H9 (cell line): ENCODE results near the gene COA8. TPM values are rescaled to one million over a fixed set of nuclear protein-coding genes. Genes with fewer than 3 reads are reported as not detected.

Experiments used
- DNase-seq: peaks from one replicate; pipeline ENCODE4 v3.0.0-alpha.2; 2017
- H2AFZ ChIP-seq: one replicate; pipeline ENCODE4 v1.6.1; 2013; ENCODE audit warnings: mild to moderate bottlenecking, low read length, control low read depth, moderate library complexity
- H2AK5ac ChIP-seq: 2 replicates; pipeline ENCODE4 v1.6.1; 2013; ENCODE audit warnings: low read length, control low read depth, mixed read lengths; ENCODE audit not compliant: insufficient read length
- H2BK120ac ChIP-seq: one replicate; pipeline ENCODE4 v1.6.1; 2013; ENCODE audit warnings: low read depth, mild to moderate bottlenecking, low read length, control low read depth, inconsistent platforms; ENCODE audit not compliant: poor library complexity, severe bottlenecking
- H2BK12ac ChIP-seq: 2 replicates; pipeline ENCODE4 v1.6.1; 2013; ENCODE audit warnings: low read length, control low read depth, mixed read lengths, low read depth; ENCODE audit not compliant: insufficient read length
- H2BK15ac ChIP-seq: 2 replicates; pipeline ENCODE4 v1.6.1; 2013; ENCODE audit warnings: low read depth, low read length, control low read depth
- H2BK20ac ChIP-seq: one replicate; pipeline ENCODE4 v1.6.1; 2013; ENCODE audit warnings: low read depth, mild to moderate bottlenecking, low read length, control low read depth, inconsistent platforms; ENCODE audit not compliant: poor library complexity, severe bottlenecking
- H2BK5ac ChIP-seq: 2 replicates; pipeline ENCODE4 v1.6.1; 2013; ENCODE audit warnings: low read length, control low read depth, mixed read lengths; ENCODE audit not compliant: insufficient read length
- H3K14ac ChIP-seq: 2 replicates; pipeline ENCODE4 v1.6.1; 2013; ENCODE audit warnings: low read length, control low read depth; ENCODE audit not compliant: insufficient read depth
- H3K18ac ChIP-seq: 2 replicates; pipeline ENCODE4 v1.6.1; 2013; ENCODE audit warnings: low read depth, mild to moderate bottlenecking, mixed read lengths, low read length, control low read depth; ENCODE audit not compliant: insufficient read length
- H3K23ac ChIP-seq: 2 replicates; pipeline ENCODE4 v1.6.1; 2013; ENCODE audit warnings: low read length, control low read depth, mixed read lengths, low read depth; ENCODE audit not compliant: insufficient read length
- H3K23me2 ChIP-seq: 2 replicates; pipeline ENCODE4 v1.6.1; 2013; ENCODE audit warnings: low read depth, mild to moderate bottlenecking, mixed read lengths, low read length, control low read depth; ENCODE audit not compliant: insufficient read length, poor library complexity, severe bottlenecking
- H3K27ac ChIP-seq: 2 replicates; pipeline ENCODE4 v1.5.1; 2013; ENCODE audit warnings: low read length, control low read depth, mixed read lengths, low read depth; ENCODE audit not compliant: insufficient read length
- H3K27me3 ChIP-seq: 2 replicates; pipeline ENCODE4 v1.6.1; 2013; ENCODE audit warnings: low read length, control low read depth, inconsistent platforms; ENCODE audit not compliant: insufficient read depth
- H3K4ac ChIP-seq: 2 replicates; pipeline ENCODE4 v1.6.1; 2013; ENCODE audit warnings: low read depth, mild to moderate bottlenecking, control low read depth, inconsistent platforms, low read length, moderate library complexity
- H3K4me1 ChIP-seq: 2 replicates; pipeline ENCODE4 v1.6.1; 2013; ENCODE audit warnings: low read length, control low read depth, inconsistent platforms; ENCODE audit not compliant: insufficient read depth
- H3K4me2 ChIP-seq: 2 replicates; pipeline ENCODE4 v1.6.1; 2013; ENCODE audit warnings: low read length, control low read depth, mixed read lengths; ENCODE audit not compliant: insufficient read length, insufficient read depth
- H3K56ac ChIP-seq: 2 replicates; pipeline ENCODE4 v1.6.1; 2013; ENCODE audit warnings: low read depth, mild to moderate bottlenecking, mixed read lengths, low read length, control low read depth; ENCODE audit not compliant: insufficient read length
- H3K79me1 ChIP-seq: 2 replicates; pipeline ENCODE4 v1.6.1; 2013; ENCODE audit warnings: low read depth, mild to moderate bottlenecking, moderate library complexity, low read length, control low read depth, inconsistent platforms; ENCODE audit not compliant: insufficient read depth, poor library complexity, severe bottlenecking
- H3K79me2 ChIP-seq: 2 replicates; pipeline ENCODE4 v1.6.1; 2013; ENCODE audit warnings: low read length, control low read depth, inconsistent platforms; ENCODE audit not compliant: insufficient read depth
- H3K9ac ChIP-seq: 2 replicates; pipeline ENCODE4 v1.6.1; 2013; ENCODE audit warnings: low read length, control low read depth, mixed read lengths; ENCODE audit not compliant: insufficient read length; ENCODE audit errors: extremely low read depth
- H3K9me3 ChIP-seq: one replicate; pipeline ENCODE4 v1.6.1; 2013; ENCODE audit warnings: low read depth, low read length, inconsistent platforms; ENCODE audit not compliant: control insufficient read depth
- H3T11ph ChIP-seq: one replicate; pipeline ENCODE4 v1.6.1; 2013; ENCODE audit warnings: mild to moderate bottlenecking, low read length, control low read depth, inconsistent platforms
- H4K20me1 ChIP-seq: one replicate; pipeline ENCODE4 v1.6.1; 2013; ENCODE audit not compliant: control insufficient read depth, insufficient read length, insufficient read depth
- H4K5ac ChIP-seq: 2 replicates; pipeline ENCODE4 v1.6.1; 2013; ENCODE audit warnings: low read depth, mild to moderate bottlenecking, mixed read lengths, low read length, control low read depth; ENCODE audit not compliant: insufficient read length
- H4K8ac ChIP-seq: replicated peaks from 2 replicates; pipeline ENCODE4 v1.6.1; 2013; ENCODE audit warnings: low read length, control low read depth, mixed read lengths, low read depth; ENCODE audit not compliant: insufficient read length
- H4K91ac ChIP-seq: 2 replicates; pipeline ENCODE4 v1.6.1; 2013; ENCODE audit warnings: low read depth, mild to moderate bottlenecking, moderate library complexity, mixed read lengths, low read length, control low read depth; ENCODE audit not compliant: insufficient read length
- H3K27ac Mint-ChIP-seq, 3 experiments: 2 replicates in 2 of 3; 3 replicates in 1 of 3; pipeline ENCODE4 v1.8.0; 2020 to 2021; ENCODE audit warnings: mixed read lengths in 3 of 3, mild to moderate bottlenecking in 1 of 3, moderate library complexity in 1 of 3
- H3K27me3 Mint-ChIP-seq: 2 replicates; pipeline ENCODE4 v1.8.0; 2021; ENCODE audit warnings: low read depth, mild to moderate bottlenecking, moderate library complexity, mixed read lengths
- H3K36me3 Mint-ChIP-seq, 3 experiments: 2 replicates in 2 of 3; 3 replicates in 1 of 3; pipeline ENCODE4 v1.8.0; 2020 to 2021; ENCODE audit warnings: low read depth in 3 of 3, mixed read lengths in 3 of 3; ENCODE audit not compliant: insufficient read depth in 1 of 3
- H3K4me1 Mint-ChIP-seq, 2 experiments: 2 replicates each; pipeline ENCODE4 v1.8.0; 2020; ENCODE audit warnings: mixed read lengths in 2 of 2
- H3K4me3 Mint-ChIP-seq, 2 experiments: 2 replicates in 1 of 2; 3 replicates in 1 of 2; pipeline ENCODE4 v1.8.0; 2020 to 2021; ENCODE audit warnings: mild to moderate bottlenecking in 2 of 2, mixed read lengths in 2 of 2, moderate library complexity in 1 of 2
- H3K9me3 Mint-ChIP-seq, 2 experiments: 2 replicates in 1 of 2; 3 replicates in 1 of 2; pipeline ENCODE4 v1.8.0; 2020; ENCODE audit warnings: mild to moderate bottlenecking in 2 of 2, mixed read lengths in 2 of 2, moderate library complexity in 1 of 2
- CTCF ChIP-seq: fragments of 200-600 bp; sonication (generic); conservative IDR thresholded peaks from 3 replicates; pipeline ENCODE4 v1.8.0; 2021; ENCODE audit warnings: antibody characterized with exemption, mild to moderate bottlenecking
- WGBS: extraction: QIAGEN DNeasy Blood & Tissue Kit; methylation state at CpG from one replicate; pipeline ENCODE4 v1.1.7; 2013; ENCODE audit warnings: missing lambda C conversion rate, low lambda C conversion rate, mixed read lengths; ENCODE audit not compliant: insufficient read length; ENCODE audit errors: extremely low coverage; 5-methylcytosine and 5-hydroxymethylcytosine counted together
- total RNA-seq: library from RNA; stranded (reverse); gene quantifications from 2 replicates; pipeline ENCODE4 v1.2.1, GENCODE V29; 2021

COA8 gene
- total RNA-seq, 1 experiment from 2014 or later, result 45.5 TPM

- Histone ChIP-seq H3K23me2 (no peaks in the 10 kb centered on the region), H3K4ac (no peak overlapping the region), H3K9ac (no peak overlapping the region), H2BK12ac (no peak overlapping the region), H3K56ac (no peak overlapping the region), H2BK20ac (no peak overlapping the region), H4K91ac (no peak overlapping the region), H3K79me1 (no peaks in the 10 kb centered on the region), H3K4me2 (no peak overlapping the region), H4K5ac (no peak overlapping the region), H3K4me1 (no peaks in the 10 kb centered on the region), H4K20me1 (no peaks in the 10 kb centered on the region), H3K18ac (no peak overlapping the region), H3K79me2 (no peaks in the 10 kb centered on the region), H2AFZ (no peak overlapping the region), H3T11ph (no peak overlapping the region), H4K8ac (no peak overlapping the region), H2BK5ac (no peak overlapping the region), H3K23ac (no peak overlapping the region), H2AK5ac (no peak overlapping the region), H2BK15ac (no peak overlapping the region), H3K9me3 (no peaks in the 10 kb centered on the region), H3K14ac (no peak overlapping the region), H3K27me3 (no peaks in the 10 kb centered on the region), H2BK120ac (no peak overlapping the region), H3K27ac (no peak overlapping the region)
- DNase-seq, result no peak
- Mint-ChIP-seq H3K27me3 (no peaks in the 10 kb centered on the region; the same call in 1 of the 2 replicates), H3K4me3 (no peak overlapping the region), H3K36me3 (peaks cover 14 to 36% (median 21%) of the 10 kb centered on the region in 3 experiments; a peak in 6 of 7 replicates), H3K4me1 (no peaks in the 10 kb centered on the region), H3K9me3 (no peaks in the 10 kb centered on the region), H3K27ac (peak overlapping the region in 1 of 3 experiments; percentile 37; a peak in 3 of 7 replicates)
- no peak for TF ChIP-seq CTCF
- no CpG with 5 or more reads among the region's 11 CpGs for WGBS
Measured at GRCh38 chr14:103584326-103584915, 21.7 kb downstream of the COA8 start.
